Stimulated activated CD8-positive, alpha-beta memory T cell treated with anti-CD3 and anti-CD28 coated beads, Interleukin-7, amount 100 ng/mL, for 48 hours (primary cell): Measurements from ENCODE around the gene TCF7.

Source experiments
- DNase-seq, 2 donors: peaks; one replicate each; pipeline ENCODE4 v3.0.0-alpha.2; 2020; ENCODE audit warnings: low read depth in 1 of 2; ENCODE audit errors: extremely low read depth in 1 of 2

Gene TCF7

GRCh38 chr5:134129411-134130238 lies 15.1 kb downstream of the TCF7 start:
- no peak for DNase-seq

- DNase-seq: no peak
Measured at GRCh38 chr5:134130239-134130945, 15.9 kb downstream of the TCF7 start.

GRCh38 chr5:134131165-134131564 lies 16.7 kb downstream of the TCF7 start:
- DNase-seq: no peak

- no peak for DNase-seq
Measured at GRCh38 chr5:134131578-134132350, 17.3 kb downstream of the TCF7 start.

- peak; percentile 62 to 79 for DNase-seq
Measured at GRCh38 chr5:134132372-134133187, 18.1 kb downstream of the TCF7 start.

- DNase-seq: no peak
Measured at GRCh38 chr5:134133188-134133994, 18.9 kb downstream of the TCF7 start.

GRCh38 chr5:134133995-134134541 lies 19.6 kb downstream of the TCF7 start:
- no peak for DNase-seq

- no peak for DNase-seq
Measured at GRCh38 chr5:134135091-134135655, 20.7 kb downstream of the TCF7 start.

GRCh38 chr5:134136221-134136631 lies 21.7 kb downstream of the TCF7 start:
- DNase-seq: no peak

- no peak for DNase-seq
Measured at GRCh38 chr5:134136771-134137170, 22.3 kb downstream of the TCF7 start.

- DNase-seq: peak; percentile 63 to 73
Measured at GRCh38 chr5:134138416-134139376, 24.2 kb downstream of the TCF7 start.

GRCh38 chr5:134139377-134139851 lies 24.9 kb downstream of the TCF7 start:
- DNase-seq: no peak

GRCh38 chr5:134139891-134140469 lies 25.5 kb downstream of the TCF7 start:
- DNase-seq: no peak

- DNase-seq: no peak
Measured at GRCh38 chr5:134140530-134141201, 26.2 kb downstream of the TCF7 start.

GRCh38 chr5:134141331-134142050 lies 27.0 kb downstream of the TCF7 start:
- no peak for DNase-seq

- DNase-seq: no peak
Measured at GRCh38 chr5:134142052-134142451, 27.6 kb downstream of the TCF7 start.
